ENCODE data around the gene KCNK7.

Gene KCNK7

DNA sequence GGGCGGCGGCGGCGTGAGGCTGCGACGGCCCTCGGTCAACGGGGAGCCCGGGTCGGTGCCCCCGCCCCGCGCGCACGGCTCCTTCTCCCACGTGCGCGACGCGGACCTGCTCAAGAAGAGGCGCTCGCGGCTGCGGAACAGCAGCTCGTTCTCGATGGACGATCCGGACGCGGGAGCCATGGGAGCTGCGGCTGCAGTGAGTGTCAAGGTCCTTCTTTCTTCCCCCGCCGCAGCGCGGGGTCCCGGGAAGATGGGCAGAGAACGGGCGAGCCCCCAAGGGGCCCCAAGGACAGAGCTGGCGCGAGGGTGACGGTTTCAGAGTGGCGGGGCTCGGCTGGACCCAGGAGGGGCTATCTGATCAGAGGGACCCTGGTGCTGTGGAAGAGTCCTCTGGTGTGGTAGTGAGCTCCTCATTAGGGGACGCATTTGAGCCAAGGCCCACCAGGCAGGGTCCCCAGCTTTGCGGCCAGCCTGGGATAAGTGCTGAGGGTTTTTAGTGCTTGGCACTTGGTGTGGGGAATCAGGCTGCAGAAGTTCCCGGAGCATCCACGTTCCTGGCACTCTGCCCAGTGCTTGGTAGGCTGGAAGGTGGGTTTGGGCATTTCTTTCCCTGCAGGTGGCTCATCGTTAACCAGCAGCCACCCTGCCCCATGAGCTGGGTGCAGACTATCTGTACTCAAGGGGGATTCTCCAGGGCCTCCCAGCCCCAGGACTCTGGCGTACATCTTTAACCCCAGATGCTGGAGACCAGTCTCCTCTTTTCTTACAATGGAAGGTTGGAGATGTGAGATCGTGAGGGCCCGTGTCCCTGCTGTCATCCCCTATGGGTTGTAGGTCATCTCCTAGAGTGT is 10.0 kb downstream of the KCNK7 start:
- no peak for FAIRE-seq

DNA sequence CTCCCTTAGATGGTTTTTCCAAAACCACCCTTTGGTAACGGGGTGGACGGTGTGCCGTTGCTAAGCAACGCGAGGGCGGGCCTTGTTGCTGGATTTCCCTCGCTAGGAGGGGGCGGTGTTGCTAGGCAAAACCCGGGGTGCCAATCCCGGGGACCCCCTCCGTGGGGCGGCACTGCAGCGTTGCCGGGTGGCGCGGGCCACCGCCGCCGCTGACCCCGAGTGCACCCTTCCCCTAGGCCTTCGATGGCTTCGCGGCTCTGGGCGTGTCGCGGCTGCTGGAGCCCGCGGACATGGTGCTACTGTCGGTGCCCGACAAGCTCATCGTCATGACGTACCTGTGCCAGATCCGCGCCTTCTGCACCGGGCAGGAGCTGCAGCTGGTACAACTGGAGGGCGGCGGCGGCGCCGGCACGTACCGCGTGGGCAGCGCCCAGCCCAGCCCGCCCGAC is 10.9 kb downstream of the KCNK7 start:
- FAIRE-seq: no peak

DNA sequence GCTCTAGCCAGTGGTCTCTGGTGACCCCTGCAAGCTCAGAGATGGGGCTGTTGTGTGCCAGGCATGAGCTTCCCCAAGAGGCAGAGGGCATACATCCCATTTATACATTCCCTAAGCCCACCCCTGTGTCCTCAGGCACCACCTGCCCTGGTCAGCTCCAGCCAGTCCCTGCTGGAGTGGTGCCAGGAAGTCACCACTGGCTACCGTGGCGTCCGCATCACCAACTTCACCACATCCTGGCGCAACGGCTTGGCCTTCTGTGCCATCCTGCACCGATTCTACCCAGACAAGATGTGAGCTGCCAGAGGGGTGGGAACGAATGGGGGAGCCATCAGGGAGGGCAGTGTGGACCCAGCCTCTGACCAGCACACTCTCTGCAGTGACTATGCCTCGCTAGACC is 11.5 kb downstream of the KCNK7 start:
- FAIRE-seq: no peak

DNA sequence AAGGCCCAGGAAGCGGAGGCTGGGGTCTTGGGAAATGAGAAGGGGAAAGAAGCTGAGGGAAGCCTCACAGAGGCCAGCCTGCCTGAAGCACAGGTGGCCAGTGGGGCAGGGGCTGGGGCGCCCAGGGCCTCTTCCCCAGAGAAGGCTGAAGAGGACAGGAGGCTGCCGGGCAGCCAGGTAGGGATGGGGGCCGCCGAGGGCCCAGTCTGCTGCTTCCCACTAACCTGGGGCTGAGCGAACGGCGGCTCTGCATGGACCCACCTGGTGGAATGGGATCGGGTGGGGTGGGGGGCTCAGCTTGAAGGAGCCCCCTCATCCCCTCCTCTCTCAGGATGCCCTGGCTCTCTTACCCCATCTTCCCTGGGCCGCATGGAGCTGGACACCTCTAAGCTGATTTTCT is 12.0 kb downstream of the KCNK7 start:
- no peak for FAIRE-seq

DNA sequence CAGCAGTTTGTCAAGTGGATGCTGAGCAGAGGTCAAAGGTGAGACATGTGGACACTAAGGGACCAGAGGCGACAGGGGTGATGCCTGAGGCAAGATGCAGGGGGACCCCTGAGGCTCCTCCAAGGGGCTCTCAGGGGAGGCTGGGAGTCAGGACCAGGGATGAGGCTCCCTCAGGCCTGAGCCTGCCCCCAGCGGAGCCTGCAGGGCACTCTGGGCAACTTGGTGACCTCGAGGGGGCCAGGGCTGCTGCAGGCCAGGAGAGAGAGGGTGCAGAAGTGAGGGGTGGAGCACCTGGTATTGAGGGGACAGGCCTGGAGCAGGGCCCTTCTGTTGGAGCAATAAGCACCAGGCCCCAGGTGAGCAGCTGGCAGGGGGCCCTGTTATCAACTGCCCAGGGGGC is 13.7 kb downstream of the KCNK7 start:
- no peak for FAIRE-seq

DNA sequence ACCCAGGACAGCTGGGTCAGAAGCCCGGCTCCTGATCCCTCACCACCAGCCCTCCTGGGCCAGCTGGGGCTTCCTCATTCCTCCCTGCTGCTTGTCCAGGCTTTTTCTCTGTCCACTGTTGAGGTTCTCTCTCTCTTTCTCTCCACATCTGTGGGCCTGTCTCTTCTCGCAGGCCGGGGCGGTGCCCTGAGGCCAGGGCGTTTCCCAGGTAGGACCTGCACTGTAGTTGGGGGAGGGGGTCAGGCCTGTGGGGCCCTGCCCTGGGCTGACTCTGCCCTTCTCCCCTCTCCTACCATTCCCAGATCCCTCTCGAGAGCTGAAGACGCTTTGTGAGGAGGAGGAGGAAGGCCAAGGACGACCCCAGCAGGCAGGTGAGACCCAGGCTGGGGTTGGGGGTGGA is 14.8 kb downstream of the KCNK7 start:
- FAIRE-seq: no peak

DNA sequence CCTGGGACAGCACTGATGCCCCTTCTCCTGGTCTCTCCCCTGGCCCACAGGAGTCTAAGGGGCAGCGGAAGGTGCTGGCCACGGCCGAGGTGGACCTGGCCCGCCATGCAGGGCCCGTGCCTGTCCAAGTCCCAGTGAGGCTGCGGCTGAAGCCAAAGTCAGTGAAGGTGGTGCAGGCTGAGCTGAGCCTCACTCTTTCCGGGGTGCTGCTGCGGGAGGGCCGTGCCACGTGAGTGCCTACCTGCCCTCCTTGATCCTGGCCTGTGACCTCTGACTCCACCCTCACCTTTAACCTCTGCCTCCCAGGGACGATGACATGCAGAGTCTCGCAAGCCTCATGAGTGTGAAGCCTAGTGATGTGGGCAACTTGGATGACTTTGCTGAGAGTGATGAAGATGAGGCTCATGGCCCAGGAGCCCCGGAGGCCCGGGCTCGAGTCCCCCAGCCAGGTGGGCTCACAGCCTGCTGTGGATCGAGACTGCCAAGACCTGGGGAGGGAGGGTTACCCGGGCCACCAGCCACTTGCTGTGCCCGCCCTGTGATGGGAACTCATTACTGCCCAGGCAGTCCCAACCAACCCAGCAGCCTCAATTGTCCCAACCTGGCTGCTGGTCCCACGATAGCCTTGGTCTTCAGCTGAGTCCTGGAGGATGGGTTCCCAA is 15.4 kb downstream of the KCNK7 start:
- FAIRE-seq: no peak

DNA sequence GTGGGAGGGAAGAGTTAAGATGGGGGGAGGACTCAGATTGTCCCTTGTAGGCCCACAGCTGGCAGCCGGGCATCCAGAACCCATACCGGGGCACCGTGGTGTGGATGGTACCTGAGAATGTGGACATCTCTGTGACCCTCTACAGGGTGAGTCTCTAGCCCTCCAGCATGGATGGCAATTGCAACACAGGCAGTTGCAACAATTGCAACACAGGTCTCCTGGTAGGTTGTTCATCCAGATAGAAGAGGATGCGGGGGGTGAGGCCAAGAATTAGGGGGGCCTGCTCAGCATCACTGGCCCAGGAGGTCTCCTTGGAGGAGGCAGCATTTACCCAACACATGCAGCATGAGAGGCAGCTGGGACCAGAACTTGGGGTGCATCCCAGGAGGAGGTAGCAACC is 16.3 kb downstream of the KCNK7 start:
- no peak for FAIRE-seq

DNA sequence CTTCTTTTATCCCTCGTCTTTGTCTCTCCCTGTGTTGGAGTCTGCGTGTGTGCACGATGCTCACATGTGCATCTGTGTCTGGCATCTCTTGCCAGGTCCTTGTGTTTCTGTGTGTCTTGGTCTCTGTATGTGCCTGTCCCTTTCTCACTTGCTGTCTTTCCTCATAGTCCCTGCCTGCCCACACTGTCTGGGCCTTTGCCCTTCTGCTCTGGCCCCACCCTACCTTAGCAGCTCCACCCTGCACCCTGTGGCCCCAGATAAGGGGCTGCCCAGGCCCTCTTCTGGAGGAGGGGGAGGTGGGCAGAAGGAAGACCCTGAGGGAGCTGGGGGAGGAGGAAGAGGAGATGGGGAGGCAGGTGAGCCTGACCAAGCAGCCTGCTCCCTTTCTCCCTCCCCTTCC is 16.9 kb downstream of the KCNK7 start:
- no peak for FAIRE-seq

DNA sequence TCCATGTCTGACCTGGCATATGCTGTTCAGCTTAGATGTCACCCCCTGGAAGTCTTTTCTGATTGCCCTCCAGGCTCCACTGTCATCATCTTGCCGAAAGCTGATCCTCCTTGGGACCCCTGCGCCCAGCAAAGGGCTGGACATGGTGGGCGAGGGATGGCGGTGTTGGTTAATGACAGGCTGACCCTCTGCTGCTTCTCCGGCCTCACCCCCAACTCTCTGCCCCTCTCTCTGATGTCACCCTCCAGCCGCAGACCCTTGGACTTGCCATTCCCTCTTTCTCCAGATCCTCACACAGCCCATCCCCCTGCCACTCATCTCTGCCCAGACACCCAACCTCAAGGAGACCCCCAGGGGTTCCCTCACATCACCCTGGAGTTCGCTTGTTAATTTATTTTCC is 17.5 kb downstream of the KCNK7 start:
- FAIRE-seq: no peak

DNA sequence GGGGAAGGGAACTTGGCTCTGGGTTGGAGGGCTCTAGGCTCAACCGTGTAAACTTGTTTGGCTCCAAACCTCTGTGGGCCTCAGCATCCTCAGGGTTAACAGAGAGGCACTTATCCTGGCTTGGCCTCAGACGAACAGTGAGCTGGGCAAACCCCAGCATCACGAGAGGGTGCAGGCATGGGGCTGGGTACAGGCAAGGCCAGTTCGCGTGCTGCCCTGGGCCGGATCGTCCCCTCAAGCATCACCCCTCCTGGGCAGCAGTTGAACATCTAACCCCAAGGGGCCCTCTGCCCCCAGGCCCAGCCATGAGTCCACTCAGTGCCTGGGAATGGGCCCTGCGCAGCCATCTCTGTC is 17.9 kb downstream of the KCNK7 start:
- FAIRE-seq: no peak

DNA sequence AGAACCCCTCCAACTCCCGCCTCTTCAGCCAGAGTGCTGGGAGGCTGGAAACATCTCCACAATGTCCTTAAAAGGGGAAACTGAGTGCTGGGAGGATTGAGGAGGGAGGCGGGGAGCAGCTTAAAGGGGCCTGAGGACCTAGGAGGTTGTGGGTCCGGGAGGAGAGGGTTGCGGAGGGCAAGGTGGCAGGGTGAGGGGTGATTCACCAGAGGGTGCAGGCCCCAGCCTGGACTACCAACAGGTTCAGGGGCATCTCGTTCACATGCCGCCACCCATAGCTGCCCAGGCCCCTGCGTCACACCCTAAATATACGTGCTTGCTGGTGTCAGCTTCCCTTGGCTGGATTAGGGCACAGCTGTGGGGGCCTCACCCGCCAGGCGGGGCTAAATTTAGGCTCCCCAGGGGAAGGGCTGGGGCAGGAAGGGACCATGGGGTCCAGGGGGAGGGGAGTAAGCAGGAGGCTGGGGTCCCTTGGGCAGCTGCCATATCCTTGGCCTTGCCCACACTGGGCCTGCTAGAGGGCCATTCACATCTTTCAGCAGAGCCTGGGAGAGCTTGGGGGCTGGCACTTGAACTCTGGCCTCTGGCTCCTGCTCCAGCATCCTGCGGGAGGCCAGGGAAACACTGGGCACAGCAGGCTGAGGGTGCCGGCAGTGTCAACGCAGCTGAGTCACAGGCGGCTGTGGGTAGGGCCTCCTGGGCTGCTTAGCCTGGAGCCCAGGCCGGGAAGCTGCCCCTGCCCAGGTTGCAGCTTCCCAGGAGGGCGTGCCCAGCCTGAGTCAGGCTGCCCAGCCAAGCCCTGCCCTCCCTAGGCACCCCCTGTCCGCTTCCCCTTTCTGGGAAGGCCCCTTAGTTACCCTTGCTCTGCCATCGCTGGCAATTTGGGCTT is 18.5 kb downstream of the KCNK7 start:
- no peak for FAIRE-seq

DNA sequence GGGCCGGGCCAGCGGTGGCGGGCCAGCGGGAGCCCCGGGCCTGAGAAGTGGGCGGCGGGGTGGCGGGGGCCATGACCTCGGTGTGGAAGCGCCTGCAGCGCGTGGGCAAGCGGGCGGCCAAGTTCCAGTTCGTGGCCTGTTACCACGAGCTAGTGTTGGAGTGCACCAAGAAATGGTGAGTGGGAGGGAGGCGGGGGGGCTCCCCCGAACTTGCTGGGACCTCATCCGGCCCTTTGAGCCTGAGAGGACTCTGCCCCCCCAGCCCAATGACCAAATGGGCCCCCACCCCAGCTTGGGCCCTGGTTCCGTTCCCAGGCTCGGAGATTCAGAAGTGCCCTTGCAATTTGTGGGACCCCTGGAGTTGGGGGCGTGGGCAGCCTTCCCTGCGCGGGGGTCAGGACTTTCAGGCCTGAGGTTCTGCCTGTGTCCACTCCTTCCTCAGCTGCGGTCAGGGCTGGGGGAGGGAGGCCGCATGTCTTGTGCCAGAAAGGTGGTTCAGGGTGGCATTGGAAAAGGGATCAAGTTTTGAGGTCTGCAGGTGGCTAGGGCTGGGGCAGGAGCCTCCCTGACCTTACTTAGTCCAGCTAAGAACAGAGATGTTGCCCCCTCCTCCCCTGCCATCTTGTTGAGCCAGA is 19.3 kb downstream of the KCNK7 start:
- FAIRE-seq: no peak

DNA sequence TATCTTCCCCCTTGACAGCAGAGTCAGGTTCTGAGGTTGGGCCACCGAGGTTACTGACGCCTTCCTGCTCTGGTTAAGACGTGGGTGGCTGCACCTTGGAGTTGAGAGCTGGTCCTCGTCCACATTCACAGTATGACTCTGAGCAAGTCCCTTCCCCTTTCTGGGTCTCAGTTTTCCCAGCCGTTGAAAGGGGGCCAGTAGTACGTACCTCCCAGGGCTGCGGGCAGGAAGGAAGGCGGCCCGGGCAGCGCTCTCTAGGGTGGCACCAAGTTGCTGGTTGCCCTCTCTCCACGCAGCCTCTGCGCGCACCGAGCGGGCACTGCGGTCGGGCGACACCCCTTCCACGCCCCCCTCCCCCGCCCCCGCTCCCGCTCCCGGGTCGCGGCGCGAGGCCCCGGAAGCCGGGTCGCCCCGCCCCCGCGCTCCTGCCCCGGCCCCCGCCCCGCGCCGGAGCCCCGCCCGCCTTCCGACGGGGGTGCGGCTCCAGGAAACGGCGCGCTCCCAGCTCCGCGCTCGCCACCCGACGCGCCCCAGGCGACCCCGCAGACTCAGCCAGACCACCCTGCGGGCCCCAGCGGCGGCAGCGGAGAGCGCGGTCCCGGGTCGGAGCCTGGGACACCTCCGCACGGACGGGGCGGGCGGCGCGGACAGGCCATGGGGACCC is 19.9 kb downstream of the KCNK7 start, which contains the start of gene EHBP1L1:
Gene EHBP1L1 (plus strand): TSS at position 486 of the 664 bp plus-strand sequence. CDS start 250 bp downstream, outside the sequence.
- FAIRE-seq: no peak

DNA sequence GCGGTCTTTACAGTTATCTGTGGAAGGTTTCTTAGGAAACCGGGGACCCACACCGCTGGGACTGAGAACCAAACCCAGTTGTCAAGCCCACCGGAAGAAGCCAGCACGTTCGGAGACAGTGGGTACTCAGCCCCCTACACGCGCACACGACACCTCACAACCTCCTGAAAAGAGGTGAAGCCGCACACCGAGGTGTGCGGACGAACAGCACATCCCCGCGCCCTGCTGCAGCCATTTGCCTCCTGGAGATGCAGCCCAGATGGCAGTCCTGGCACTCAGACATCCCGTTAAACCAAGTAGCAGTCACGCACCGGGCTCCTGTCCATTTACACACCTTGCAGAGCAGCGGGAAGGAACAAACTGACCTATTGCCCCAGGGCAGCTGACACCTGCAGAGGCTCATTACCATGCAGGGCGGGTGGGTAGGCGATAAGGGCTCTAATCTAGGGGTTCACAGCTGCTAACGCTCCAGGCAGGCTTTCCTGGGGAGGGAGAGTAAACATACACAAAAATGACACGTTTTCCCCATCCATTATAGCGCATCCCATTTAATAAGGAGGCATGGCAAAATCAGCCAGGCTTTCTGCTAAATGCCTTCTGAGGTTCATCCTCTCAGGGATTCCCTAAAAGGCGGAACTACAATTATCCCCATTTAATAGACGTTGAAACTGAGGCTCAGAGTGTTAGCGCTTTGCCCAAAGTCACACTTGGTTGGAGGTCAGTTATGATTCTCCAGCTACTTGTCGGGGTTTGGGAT is 20.6 kb downstream of the KCNK7 start:
- FAIRE-seq: no peak

DNA sequence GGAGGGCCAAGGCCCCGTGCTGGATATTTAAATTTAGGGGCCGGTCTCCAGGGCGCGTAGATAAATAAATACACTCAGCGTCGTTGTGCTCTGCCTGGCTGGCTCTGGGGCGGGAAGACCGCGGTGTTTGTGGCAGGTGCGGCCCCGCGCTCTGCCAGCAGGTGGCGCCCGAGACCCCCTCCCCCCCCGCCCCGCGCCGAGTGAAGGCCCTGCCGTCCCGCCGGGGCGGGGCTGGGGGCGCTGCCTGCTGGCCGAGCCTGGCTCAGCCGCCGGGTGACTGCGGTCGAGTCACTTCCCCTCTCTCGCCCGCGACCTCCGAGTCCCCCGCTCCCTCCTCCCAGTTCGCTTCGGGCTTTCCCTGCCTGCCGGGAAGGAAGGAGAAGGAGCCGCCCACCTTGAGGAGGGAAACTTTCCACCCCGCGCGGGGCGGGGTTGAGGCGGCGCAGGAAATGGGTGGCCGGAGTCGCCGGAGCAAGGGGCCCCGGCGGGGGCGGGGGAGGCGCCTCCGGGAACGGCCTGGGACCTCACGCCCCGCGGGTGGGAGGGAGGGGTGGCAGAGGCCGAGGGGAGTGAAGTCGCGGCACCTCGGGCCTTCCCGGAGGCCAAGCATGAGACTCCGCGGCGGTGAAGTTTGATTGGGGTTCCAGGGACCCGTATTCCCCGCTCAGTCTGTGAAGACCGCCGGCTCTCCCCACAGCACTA is 21.3 kb downstream of the KCNK7 start:
- no peak for FAIRE-seq

DNA sequence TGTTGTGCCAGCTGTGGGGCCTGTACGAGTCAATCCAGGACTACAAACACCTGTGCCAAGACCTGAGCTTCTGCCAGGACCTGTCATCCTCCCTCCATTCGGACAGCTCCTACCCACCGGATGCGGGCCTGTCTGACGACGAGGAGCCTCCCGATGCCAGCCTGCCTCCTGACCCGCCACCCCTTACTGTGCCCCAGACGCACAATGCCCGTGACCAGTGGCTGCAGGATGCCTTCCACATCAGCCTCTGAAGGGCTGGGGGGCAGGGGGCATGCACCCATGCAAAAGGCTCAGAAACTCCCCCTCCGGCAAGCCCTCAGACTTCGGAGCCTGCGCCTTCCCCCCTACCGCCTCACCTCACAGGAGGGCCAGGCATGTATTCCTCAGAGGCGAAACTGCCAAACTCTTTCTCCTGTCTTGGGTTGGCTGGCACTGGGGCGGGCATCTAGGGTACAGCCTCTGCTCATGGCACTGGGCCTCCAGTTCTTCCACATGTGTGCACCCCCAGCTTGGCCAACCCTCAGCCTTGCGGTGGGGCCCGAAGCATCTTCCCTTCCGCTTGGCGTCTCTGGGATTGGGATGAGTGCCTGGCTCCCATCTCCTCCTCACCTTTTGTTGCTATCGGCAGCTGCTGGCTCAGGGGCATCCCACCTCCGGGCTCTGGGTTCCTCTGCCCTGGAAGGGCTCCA is 22.1 kb downstream of the KCNK7 start:
- no peak for FAIRE-seq

DNA sequence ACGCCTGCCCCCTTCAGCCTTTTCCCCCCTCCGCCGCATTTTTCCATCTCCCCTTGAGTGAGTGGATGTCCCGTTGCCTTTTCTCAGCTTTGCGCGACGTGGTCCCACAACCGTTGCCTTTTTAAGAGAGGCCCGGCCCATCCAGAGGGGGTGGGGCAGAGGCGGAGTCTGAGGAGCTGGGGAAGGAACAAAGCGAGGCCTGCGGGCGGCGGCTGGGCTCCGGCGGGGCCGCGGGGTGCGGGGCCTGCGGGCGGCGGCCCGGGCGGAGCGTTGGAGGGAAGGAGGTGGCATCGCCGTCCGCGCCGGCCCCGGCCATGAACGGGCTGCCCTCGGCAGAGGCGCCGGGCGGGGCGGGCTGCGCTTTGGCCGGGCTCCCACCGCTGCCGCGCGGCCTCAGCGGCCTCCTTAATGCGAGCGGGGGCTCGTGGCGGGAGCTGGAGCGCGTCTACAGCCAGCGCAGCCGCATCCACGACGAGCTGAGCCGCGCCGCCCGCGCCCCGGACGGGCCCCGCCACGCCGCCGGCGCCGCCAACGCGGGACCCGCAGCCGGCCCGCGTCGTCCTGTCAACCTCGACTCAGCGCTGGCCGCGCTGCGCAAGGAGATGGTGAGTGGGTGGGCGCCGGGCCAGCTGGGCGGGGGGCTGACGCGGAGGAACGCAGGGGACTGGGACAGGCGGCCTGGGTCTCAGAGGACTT is 23.1 kb downstream of the KCNK7 start, which contains the start of gene FAM89B:
Gene FAM89B (plus strand): TSS at position 183 of the 696 bp plus-strand sequence. CDS start 132 bp downstream, at position 315.
- FAIRE-seq: no peak

DNA sequence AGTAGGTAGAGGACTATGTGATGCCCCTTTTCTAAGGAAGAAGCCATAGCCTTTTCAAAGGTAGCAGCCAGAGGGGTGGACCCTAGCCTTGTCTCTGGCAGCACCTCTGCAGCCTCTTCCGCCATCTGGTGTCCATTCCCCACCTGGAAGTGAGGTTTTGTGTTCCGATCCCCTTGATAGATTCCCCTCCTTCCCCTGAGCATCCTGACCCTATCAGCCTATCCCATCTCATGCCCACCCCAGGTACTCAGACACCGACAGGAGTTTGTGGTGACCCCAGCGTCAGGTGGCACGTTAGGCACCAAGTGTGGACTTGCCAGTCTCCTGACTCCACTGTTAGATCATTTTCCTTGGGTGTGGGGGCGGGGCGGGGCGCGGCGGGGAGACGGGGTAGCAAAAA is 23.7 kb downstream of the KCNK7 start:
- FAIRE-seq: no peak

Measured in G401.6 (cell line).